Measurements from ENCODE around the gene CRKL.
"Not testable (repeated sequence)": the region's sequence is repeated elsewhere in the genome, so short reads cannot be mapped to it uniquely, and the experiment has no call there.

Gene CRKL

DNA sequence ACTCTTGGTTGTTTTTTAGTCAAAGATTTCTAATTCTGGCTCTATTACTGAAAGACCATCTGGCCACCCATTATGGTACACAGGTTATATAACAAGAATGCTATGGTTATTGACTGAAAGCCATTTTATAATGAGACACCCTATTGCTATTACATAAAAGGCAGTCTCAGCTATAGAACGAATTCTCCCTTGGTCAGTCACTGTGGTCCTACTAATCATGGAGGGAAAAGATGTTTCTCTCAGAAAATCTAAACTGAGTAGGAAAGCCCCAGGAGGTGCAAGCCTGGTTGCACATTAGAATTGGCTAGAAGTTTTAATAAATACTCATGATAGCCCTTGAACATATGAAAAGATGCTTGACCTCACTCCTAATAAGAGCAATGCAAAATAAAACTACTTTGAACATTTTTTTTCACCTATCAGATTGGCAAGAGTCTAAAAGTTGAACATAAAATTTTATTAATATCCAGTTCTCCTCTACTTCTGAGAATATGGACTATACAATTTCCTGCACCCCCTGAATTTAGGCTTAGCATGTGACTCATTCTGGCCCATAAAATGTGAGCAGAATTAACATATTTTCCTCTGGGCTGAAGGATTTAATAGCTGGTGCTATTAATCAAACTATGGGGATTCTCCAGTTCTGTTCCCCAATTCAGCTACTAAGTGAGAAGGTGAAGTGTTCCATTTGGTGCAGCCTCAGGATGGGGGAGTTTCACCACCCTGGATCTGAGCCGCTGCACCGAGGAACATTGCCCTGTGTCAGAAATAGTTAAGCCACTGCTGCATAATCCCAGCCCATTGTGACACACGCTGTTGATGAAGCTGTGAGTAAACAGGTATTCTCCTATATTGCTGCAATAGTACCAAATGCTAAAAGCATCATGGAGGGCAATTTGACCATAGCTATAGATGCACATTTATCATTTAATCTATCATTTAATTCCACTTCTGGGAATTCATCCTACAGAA, 11.5 kb upstream of the CRKL start:
- no peak overlapping the region for H3K27ac ChIP-seq (replicated peaks)
- no peak overlapping the region for H3K4me3 ChIP-seq (replicated peaks; ENCODE audit: insufficient read depth, low read length)
- TF ChIP-seq, protein P1, sequence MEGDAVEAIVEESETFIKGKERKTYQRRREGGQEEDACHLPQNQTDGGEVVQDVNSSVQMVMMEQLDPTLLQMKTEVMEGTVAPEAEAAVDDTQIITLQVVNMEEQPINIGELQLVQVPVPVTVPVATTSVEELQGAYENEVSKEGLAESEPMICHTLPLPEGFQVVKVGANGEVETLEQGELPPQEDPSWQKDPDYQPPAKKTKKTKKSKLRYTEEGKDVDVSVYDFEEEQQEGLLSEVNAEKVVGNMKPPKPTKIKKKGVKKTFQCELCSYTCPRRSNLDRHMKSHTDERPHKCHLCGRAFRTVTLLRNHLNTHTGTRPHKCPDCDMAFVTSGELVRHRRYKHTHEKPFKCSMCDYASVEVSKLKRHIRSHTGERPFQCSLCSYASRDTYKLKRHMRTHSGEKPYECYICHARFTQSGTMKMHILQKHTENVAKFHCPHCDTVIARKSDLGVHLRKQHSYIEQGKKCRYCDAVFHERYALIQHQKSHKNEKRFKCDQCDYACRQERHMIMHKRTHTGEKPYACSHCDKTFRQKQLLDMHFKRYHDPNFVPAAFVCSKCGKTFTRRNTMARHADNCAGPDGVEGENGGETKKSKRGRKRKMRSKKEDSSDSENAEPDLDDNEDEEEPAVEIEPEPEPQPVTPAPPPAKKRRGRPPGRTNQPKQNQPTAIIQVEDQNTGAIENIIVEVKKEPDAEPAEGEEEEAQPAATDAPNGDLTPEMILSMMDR (IDR thresholded peaks at IDR 0.05; ENCODE audit: insufficient read depth, low read length), result no peak
- TF ChIP-seq SPI1 (IDR thresholded peaks at IDR 0.05; ENCODE audit: borderline replicate concordance, low read depth), result no peak
- no peak for TF ChIP-seq POLR2AphosphoS5 (IDR thresholded peaks at IDR 0.05; ENCODE audit: low read depth)
- TF ChIP-seq, protein P2, sequence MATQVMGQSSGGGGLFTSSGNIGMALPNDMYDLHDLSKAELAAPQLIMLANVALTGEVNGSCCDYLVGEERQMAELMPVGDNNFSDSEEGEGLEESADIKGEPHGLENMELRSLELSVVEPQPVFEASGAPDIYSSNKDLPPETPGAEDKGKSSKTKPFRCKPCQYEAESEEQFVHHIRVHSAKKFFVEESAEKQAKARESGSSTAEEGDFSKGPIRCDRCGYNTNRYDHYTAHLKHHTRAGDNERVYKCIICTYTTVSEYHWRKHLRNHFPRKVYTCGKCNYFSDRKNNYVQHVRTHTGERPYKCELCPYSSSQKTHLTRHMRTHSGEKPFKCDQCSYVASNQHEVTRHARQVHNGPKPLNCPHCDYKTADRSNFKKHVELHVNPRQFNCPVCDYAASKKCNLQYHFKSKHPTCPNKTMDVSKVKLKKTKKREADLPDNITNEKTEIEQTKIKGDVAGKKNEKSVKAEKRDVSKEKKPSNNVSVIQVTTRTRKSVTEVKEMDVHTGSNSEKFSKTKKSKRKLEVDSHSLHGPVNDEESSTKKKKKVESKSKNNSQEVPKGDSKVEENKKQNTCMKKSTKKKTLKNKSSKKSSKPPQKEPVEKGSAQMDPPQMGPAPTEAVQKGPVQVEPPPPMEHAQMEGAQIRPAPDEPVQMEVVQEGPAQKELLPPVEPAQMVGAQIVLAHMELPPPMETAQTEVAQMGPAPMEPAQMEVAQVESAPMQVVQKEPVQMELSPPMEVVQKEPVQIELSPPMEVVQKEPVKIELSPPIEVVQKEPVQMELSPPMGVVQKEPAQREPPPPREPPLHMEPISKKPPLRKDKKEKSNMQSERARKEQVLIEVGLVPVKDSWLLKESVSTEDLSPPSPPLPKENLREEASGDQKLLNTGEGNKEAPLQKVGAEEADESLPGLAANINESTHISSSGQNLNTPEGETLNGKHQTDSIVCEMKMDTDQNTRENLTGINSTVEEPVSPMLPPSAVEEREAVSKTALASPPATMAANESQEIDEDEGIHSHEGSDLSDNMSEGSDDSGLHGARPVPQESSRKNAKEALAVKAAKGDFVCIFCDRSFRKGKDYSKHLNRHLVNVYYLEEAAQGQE (IDR thresholded peaks at IDR 0.05; ENCODE audit: insufficient replicate concordance, low read depth), result no peak
- H3K27me3 ChIP-seq (ENCODE audit: insufficient read depth, poor library complexity, severe bottlenecking), result no peaks in the 10 kb centered on the region
- peak in 1 of 2 experiments; percentile 49 for DNase-seq (ENCODE audit: low read depth in 1 of 2, low spot score in 1 of 2)

DNA sequence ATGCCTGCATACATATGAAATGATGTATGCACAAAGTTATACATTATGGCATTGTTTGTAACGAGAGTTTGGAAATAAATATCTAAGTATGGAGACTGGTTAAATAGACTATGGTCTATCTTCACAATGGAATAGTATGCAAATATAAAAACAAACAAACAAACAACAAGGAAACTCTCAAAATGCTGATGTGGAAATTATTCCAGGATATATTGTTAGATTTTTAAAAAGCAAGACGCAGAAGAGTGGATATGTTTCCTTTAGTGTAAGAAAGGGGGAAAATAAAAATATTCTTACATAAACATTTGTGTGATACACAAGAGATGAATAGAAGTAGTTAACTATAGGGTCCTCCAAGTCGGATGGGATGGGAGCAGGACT, 10.8 kb upstream of the CRKL start:
- H3K27me3 ChIP-seq (ENCODE audit: insufficient read depth, poor library complexity, severe bottlenecking), result no peaks in the 10 kb centered on the region
- no peak overlapping the region for H3K4me3 ChIP-seq (replicated peaks; ENCODE audit: insufficient read depth, low read length)
- TF ChIP-seq POLR2AphosphoS5 (IDR thresholded peaks at IDR 0.05; ENCODE audit: low read depth) (no peak), GABPA (IDR thresholded peaks at IDR 0.05; ENCODE audit: low read depth) (no peak)
- TF ChIP-seq, protein P1 (IDR thresholded peaks at IDR 0.05; ENCODE audit: insufficient read depth, low read length), result no peak
- no peak overlapping the region for H3K27ac ChIP-seq (replicated peaks)
- no peak for DNase-seq (ENCODE audit: low read depth in 1 of 2, low spot score in 1 of 2)

DNA sequence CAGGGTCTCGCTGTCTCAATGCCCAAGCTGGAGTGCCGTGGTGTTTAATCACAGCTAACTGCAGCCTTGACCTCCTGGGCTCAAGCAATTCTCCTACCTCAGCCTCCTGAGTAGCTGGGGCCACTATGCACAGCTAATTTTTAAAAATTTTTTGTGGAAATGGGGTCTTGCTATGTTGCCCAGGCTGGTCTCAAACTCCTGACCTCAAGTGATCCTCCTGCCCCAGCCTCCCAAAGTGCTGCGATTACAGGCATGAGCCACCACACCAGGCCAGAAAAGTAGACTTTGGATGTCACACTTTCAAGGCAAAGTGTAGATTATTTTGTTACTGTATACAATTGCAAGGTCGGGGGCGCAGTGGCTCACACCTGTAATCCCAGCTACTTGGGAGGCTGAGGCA, 8.5 kb upstream of the CRKL start:
- H3K27ac ChIP-seq (replicated peaks); DNase-seq (ENCODE audit: low read depth in 1 of 2, low spot score in 1 of 2); H3K27me3 ChIP-seq (ENCODE audit: insufficient read depth, poor library complexity, severe bottlenecking); H3K4me3 ChIP-seq (replicated peaks; ENCODE audit: insufficient read depth, low read length): not testable (repeated sequence)

DNA sequence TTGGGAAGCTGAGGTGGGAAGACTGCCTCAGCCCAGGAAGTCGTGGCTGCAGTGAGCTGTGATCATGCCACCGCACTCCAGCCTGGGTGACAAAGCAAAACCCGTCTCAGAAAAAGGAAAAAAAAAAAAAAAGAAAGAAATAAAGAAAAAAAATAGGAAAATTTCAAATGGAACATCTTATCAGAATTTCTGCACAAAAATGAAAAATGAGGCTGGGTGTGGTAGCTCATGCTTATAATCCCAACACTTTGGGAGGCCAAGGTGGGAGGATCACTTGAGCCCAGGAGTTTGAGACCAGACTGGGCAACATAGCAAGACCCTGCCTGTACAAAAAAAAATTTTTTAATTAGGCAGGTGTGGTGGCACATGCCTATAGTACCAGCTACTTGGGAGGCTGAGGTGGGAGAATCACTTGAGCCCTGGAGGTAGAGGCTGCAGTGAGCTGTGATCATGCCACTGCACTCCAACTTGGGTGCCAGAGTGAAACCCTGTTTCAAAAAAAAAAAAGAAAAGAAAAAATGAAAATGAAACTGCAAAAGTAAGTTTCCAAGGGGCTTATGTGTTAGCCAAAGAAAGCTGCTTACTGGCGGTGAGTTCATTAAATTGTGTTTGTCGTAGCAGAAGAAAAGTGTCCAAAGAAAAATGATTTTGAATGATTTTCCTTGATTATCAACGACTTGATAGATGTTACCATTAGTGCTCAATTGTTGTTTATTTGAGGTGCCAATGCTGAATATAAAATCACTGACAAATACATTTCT, 7.5 kb upstream of the CRKL start:
- H3K4me3 ChIP-seq (replicated peaks; ENCODE audit: insufficient read depth, low read length), result no peak overlapping the region
- no peaks in the 10 kb centered on the region for H3K27me3 ChIP-seq (ENCODE audit: insufficient read depth, poor library complexity, severe bottlenecking)
- DNase-seq (ENCODE audit: low read depth in 1 of 2, low spot score in 1 of 2), result no peak
- TF ChIP-seq POLR2AphosphoS5 (IDR thresholded peaks at IDR 0.05; ENCODE audit: low read depth), result no peak
- no peak for TF ChIP-seq GABPA (IDR thresholded peaks at IDR 0.05; ENCODE audit: low read depth)
- TF ChIP-seq, protein P2 (IDR thresholded peaks at IDR 0.05; ENCODE audit: insufficient replicate concordance, low read depth), result no peak
- TF ChIP-seq, protein P1 (IDR thresholded peaks at IDR 0.05; ENCODE audit: insufficient read depth, low read length), result no peak
- no peak for TF ChIP-seq SPI1 (IDR thresholded peaks at IDR 0.05; ENCODE audit: borderline replicate concordance, low read depth)
- H3K27ac ChIP-seq (replicated peaks), result no peak overlapping the region
